IPS DF 19.7 (cell line): ENCODE measurements around the gene SLC45A1.

ENCODE experiments used
- DNase-seq: peaks from one replicate; pipeline ENCODE4 v3.0.0-alpha.2; 2013; ENCODE audit warnings: low read depth, low spot score

Gene SLC45A1

DNA sequence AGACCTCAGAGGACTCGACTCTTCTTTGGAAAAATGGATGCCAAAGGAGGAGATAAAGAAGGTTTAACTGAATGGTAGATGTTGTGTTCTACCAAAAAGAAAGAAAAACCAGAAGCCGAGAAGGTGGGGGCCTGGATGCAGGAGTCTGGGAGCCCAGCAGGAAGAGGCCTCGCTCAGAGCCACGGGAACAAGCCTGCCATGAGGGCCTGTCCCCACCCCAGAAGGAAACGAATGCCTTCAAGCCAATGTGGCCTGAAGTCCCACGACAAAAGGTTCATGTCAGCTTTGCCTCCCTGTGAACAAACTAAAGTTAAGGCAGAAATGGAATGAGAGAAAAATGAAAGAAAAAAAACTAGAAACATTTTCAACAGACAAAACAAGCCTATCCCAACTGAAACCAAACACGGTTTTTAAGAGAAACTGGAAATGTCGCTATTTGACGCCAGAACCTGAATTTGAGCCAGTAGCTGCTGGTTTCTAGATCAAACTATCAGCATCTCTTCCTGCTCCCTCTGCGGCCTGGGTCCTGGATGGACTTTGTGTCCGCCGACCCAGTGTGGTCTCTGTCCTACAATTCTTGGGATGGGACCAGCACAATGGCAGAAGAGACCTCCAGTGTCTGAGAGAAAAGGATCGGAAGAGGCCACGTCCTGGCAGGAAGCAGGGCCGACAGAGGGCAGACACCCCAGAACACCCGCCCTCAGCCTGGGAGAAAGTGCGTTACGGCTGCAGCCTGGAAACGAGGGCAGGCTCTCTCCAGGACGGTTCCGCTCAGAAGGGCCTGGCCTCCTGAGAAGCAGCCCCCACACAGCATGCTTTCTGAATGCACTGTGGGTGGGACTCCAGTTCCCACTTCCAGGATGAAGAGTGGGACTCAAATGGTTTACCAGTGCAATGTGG lies 35.2 kb downstream of the SLC45A1 start:
- DNase-seq, result no peak

DNA sequence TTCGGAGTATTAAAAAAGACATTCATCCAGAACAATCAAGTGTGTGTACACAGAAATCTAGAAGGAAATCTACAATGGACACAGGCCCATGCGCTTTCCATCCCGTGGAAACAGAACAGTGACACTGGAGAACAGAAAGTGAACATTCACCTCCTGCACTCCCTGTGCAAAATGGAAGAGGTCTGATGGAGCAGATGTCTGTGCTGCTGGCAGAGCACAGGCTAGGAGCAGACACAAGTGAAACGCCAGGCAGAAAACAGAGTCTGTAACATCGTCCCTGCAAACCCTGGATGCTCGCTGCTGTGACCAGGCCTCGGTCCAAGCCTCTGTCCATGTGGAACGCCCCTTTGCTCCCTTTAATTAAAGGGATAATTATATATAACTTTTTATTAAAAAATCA lies 36.1 kb downstream of the SLC45A1 start:
- DNase-seq, result no peak

DNA sequence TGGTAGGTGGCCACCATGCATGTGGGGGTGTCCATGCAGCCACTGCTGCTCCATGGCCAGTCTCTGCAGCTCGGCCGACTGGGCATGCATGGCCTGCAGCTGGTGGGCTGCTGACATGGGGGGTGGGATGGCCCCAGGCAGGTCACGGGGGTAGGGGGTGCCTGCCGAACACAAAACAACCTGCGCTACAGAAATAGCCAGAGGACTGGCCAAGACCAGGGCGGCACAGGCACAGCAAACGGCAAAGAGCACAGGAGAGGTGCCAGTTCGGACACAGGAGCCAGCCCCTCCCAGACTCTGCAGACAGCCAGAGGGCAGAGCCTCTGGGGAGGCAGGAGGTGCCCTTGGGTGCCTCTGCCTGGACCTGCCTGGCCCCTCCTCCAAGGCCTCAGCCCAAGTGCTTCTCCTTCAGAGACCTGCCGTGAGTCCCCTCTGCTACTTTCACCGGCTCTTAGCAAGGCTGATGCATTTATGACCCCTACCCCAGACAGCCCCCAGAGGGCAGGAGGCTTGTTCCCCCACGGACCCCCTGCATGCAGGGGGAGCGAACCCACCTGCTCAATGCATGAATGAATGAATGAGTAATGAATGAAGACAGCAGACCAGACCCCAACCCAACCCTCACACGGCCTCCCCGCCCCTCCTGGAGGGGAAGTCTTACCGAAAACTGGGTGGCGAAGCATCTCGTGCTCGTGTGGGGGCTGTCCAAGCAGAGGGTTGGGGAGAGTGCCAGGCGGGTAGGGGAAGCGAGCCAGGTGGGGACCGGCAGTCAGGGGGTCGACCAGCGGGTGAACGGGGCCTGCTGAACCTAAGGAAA lies 37.7 kb downstream of the SLC45A1 start:
- no peak for DNase-seq

DNA sequence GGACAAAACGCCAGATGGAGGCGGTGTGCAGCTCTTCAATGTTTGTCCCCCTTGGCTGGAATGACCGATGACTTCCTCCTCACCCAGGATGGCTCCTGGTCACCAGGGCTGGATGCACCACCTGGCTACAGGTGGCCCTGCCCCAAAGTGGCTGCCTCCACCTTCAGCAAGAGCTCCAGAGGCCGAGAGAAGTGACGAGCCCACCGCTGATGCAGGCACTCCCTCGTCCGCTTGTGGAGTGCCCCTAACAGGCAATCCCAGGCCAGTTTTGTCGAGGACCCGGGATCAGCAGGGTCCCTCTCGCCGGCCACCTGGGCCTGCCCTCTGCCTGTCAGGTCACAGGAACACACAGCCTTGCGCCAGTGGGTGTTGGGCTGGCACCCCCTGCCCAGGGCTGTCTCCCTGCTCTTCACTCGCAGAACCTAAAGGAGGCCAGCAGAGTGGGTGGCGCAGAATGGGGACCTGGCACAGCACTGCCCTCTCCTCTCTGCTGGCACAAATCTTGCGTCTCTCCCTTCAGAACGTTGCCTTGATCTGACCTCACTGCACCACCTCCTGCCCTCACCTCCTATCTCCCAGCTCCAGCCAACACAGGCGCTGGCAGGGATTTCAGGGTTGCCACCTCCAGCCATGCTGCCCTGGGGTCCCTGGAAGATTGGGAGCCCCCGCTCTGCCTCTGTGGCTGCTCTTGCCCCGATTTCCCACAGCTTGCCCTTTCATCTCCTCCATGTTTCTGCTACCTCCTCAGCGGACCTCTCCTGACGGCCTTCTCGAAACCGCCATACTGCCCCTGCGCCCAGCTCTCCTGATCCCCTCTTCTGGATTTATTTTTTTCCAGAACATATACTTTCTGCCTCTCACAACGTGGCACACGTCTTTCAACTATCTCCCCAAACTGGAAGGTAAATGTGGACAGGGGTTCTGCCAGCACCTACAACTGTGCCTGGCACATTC lies 38.6 kb downstream of the SLC45A1 start:
- no peak for DNase-seq

DNA sequence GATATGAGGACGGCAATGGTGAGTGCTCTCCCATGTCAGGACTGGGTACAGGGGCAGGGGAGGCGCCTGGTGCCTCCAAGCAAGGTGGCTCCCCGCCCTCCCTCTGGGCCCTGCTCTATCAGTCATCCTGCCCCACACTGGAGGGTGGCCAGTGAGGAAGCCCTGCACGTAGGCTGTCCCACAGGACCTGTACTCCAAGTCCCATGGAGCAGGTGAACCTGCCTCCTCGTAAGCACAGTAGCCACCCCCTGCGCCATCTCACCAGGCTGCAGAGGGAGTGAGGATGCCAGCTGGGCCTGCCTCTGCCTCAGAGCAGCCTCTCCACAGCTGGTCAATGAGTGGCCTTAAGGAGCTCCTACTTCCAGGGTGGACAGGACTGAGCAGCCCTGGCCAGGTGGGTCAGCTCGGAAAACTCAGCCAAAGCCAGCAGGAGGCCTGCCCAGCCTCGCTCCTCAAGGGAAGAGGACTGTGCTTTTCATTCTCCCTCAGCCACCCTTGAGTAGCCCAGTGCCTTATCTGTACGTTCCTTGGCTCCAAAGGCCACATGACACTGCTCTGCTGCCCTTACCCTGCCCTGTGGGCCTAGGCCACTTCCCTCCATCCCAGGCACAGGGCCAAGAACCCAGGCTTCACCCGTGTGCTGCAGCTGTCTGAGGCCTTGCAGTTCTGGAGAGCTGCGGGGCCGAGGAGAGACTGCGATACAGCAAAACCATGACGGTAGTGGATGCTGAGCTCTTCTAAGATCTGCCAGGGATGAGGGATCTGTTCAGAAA lies 39.6 kb downstream of the SLC45A1 start:
- DNase-seq, result no peak

DNA sequence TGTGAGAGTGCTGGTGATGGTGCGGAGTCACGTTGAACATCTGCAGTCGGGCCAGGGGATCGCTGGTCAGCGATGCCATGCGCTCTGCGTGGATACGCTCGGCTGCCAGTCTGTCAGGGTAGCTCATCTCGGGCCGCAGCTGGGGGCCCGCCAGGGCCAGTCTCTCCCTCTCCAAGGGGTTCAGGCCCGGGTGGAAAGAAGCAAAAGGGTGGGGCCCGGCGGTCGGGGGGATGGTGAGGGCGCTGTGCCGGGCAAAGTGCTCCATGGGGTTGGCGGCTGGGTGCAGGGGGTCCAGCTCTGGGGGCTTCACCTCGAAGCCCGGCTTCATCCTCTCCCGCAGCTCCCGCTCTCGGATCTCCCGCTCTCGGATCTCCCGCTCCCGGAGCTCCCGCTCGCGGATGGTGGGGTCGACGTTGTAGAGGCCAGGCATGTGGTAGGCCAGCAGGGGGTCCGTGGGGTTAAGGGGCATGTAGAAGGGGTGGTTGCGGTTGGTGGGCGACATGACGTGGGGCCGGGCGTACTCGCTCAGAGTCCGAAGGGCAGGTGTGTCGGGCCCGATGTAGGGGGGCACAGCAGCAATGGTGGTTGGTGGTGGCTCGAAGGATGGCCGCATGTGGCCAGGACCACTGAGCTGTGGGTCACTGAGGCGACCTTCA lies 40.5 kb downstream of the SLC45A1 start:
- no peak for DNase-seq

DNA sequence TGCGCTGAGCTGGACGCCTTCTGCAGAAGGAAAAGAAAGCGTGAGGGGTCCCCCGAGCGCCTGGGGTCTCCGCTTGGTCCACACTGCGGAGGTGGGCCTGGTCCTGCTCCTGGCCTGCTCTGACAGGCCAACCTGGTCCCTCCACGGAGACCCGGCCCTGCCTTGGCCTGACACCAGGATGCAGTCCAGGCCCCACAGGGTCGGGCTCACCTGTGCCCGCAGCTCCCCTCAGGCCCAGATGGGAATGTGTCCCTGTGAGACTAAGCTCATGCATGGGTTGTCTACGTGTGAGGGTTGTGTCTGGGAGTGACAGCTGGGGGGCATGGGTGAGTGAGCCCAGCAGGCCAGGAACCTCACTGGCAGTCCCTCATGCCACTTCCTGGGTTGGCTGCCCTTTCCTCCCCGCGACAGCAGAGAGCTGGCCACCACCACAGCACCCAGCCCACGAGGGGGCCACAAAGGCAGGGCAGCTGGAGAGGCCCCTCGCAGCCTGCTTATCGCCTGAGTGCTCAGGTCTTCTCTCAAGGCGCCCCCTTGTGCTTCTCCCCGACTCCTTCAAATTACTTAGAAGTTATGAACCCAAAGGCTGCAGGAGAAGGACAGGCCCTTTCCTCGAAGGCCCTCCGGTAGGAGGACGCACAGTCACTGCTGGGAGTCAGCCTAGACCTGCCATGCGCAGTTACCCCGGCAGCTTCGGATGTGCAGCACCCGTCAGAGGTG lies 41.1 kb downstream of the SLC45A1 start:
- DNase-seq, result no peak

DNA sequence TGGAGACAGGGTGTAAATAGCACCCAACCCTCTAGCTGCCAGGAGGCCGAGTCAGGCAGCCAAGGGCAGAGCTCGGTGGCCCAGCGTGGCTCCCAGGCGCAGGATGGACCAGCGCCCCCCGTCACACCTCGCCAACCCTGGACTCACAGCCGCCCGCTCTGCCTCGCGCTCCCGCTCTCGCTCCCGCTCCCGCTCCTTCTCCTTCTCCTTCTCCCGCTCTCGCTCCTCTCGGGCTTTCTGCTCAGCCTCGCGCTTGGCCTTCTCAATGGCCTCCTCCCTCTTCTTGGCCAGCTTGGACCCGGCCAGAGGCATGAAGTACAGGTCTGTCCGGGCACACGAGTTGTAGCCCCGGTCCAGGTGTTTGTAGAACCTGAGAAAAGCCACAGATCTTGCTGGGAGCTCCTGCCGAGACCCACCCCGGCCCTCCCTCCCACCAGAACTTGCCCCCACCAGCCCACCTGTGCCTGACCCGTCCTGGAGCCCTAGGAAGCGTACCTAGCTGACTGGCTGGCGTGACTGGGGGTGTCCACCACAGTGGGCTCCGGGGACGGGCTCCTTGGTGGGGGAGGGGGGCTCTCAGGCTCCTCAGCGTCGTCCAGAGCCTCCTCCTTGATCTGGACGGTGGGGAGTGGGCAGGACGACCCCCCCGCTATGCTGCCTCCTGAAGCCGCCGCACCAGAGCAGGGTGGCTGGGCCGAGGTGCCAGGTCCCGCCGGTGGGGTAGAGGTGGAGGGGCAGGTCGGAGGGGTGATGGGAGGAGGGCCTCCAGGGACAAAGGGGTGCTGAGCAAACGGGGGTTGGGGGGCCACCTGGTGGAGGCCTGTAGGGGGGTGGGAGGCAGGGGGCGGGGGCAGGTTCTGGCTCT lies 41.9 kb downstream of the SLC45A1 start:
- DNase-seq, result no peak

DNA sequence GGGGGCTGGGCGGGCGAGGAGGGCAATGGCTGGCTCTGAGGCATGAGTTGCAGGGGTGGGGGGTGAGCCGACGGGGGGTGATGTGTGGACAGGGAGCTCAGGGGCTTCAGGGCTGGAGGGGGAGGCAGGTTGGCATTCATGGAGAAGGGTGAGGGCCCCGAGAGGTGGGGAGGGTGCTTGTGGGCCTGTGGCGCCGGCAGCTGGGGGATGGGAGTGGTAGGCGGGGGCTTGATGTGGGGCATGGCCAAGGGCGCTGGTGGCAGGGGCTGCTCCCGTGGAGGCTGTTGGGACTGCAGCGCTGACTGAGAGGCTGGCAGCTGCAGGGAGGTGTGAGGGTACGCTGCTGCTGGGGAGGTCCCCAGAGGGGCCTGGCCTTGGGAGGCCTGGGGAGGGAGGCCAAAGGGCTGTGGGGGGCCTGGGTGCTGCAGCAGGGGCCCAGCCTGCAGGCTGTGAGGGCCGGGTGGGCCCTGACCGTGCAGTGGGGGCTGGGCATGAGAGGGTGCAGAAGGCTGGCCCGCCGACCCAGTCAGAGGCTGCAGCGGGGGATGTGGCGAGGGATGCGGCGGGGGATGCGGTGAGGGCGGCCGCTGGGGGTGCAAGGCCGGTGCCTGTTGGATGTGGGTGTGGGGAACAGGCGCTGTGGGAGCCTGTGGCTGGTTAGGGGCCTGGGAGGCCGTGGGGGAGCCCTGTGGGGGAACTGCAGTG lies 42.7 kb downstream of the SLC45A1 start:
- DNase-seq, result no peak

DNA sequence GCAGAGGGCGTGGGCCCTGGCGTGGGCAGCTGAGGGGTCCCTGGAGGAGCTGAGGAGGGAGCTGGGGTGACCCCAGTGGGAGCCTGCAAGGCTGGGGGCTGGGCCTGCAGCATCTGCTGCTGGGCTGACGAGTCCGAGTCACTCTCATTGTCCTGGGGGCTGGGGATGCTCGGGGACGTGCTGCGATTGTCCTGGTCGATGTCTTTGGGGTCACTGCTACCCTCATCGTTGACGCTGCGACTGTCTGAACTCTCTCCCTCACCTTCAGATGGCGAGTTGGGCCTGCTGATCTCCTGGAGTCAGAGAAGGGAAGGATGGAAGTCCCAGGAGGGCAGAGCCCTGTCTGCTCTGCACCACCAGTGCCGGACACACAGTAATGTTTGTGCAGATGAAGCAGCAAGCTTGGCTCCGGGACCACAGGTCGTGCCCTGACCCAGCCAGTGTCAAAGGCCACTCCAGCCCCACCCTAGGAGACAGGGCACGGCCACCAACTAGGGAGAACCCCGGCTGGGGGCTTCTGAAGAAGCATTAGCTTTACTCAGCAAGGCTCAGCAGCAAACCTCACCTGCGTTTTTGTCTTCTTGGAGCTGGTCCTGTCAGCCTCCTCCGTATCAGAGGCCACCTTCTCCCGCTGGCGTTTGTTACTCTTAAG lies 43.4 kb downstream of the SLC45A1 start:
- DNase-seq, result no peak

DNA sequence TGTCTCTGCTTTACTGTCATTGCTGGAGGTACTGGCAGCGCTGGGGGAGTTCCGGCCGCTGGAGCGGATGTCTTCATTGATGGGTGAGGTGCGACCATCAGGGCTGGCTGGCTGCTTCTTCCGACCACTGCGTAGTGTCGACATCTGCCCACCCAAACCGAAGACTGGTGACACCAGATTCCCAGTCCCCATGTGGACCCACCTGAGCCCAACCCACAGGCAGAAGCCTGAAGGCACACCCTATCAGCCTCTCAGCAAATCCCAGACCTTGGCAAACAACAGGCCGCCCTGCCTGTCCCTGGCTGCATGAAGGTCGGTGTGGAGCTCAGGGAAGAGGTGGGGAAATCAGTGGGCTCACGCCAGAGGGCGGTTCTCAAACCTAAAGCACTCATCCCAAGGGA lies 44.8 kb downstream of the SLC45A1 start:
- DNase-seq, result no peak

DNA sequence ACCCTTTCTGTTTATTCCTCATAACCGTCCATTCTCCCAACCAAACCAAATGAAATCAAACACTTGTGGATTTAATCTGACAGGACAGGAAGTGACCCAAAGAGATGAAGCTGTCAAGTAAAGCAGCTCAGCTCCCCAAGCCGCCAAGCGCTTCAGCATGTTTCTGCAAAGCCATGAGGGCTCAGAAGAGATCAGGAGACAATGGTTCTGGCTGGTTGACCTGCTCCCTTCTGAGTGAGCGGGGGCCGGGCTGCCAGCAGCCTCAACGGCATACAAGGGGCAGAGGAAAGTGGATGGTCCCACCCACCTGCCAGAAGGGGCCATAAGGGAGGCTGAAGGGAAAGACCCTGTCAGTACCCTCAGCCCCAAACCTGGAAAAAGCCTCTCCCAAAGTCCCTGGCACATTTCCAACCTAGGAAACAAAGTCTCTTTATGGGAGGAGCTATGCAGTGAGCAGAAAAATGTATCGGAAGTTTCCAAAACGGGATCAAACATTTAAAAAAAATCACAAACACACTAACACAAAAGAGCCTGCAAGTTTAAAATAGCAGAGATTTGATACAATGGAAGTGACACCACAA lies 45.4 kb downstream of the SLC45A1 start:
- DNase-seq, result no peak

DNA sequence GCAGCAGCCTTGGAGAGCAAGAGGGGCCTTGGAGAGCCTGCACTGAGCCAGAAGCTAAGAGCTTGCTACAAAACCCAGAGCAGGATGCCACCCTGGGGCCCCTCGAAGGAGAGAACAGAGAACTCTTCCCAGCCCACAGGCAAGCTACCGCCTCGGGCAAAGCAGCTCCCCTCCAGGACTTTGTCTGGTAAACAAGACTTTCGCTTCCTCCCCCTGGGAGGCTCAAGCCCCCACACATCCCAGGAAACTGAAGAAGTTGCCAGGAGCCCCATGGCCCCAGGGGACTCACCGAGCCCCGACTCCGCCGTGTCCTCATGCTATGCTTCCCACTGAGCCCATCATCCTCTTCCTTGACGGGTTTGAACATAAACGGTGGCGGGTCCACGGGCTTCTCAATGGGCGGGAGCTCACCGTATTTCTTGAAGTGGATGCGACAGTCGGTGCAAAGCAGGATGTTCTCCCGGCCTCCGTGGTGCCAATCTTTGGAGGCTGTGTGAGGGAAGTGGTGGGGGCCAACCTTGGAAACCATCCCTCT lies 45.9 kb downstream of the SLC45A1 start:
- DNase-seq, result no peak

DNA sequence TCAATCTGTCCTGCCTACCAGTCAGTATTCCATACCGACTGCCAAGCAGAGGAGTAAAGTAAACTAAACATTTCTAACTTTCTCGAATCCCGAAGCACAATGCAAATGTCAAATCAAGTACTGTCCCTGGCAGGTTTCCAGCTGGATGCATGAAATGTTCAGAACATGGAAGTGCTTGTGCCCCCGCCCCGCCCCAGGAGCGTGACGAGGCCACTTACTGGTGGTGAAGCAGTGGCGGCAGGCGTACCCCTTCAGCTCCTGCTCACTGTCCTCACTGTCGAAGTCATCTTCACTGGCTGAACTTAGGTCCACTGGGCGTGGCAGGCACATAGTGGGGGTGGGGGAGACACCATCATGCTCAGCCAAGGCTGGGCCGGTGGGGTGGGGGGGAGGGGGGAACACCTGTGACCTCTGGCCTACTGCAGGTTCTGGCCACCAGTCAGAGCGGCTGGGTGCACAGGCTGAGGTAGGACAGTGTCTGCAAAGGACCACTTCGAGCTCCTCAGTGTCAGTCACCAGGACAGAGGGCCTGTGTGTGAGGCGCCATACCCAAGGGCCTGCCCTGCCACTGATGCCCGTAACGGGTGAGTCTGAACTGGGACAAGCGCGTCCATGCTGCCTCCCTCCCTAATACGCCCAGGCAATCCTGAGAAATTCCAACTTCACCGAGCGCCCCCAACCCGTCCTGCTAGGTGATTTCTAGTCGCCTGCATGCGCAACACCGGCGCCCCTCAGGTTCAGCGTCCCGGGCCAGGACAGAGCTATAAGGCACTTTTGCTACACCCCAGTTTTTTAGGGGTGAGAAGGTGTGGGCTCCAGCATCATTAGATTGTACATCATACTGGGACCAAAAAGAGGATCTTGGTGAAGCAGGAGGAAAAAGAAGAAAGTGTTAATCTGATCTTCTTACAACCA lies 46.9 kb downstream of the SLC45A1 start:
- no peak for DNase-seq

DNA sequence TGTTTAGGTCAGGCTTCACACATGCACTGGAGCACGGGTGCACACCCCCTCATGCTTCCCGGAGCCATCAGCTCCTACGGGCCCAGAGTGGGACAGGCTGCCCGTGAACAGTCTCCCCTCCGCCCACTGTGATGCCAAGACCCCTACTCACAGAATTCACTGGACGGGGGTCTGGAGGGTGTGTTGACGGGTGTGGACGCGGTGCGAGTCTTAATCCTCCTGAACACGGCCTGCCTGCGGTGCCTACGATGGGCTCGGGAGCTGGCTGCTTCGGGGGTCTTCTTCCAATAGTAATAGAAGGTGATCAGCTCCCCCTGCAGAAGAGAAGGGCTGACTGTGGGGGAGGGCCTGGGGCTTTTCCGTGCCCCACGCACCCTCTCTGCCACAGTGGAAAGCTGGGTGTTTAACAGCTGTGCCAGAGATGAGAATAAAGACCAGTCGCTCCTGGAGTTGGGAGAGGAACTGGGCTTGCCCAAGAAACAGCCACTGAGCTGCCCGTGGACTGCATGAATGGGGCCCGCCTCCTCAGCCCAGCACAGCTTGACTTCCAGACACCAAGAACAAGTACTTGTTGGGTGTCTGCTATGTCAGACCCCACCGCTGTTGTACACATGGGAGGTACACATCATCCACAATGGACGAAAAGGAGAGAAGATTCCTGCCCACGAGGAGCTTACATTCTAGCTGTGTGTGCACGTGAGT lies 47.9 kb downstream of the SLC45A1 start:
- no peak for DNase-seq
